B cell (primary cell): ENCODE measurements around the gene HERPUD1. TPM values are rescaled to one million over a fixed set of nuclear protein-coding genes. Genes with fewer than 3 reads are reported as not detected.

Source experiments
- ATAC-seq: fragments of 200-7000 bp; cut with Tn5 transposase; one replicate; pipeline ENCODE4 v1.10.0; 2021; ENCODE audit warnings: low read depth, mild to moderate bottlenecking, moderate number of reproducible peaks, moderate library complexity
- CTCF ChIA-PET: fragments of 350-600 bp; sonication (Branson Sonifier 250); formaldehyde crosslinking; loops from one replicate; lab custom pipeline; 2021; ENCODE audit warnings: antibody characterized with exemption, inconsistent platforms; lab: Charles Lee
- POLR2A ChIA-PET: fragments of 350-600 bp; sonication (Branson Sonifier 250); formaldehyde crosslinking; loops from one replicate; lab custom pipeline; 2021; ENCODE audit warnings: antibody characterized with exemption; lab: Charles Lee
- DNase-seq: peaks from one replicate; pipeline ENCODE4 v3.0.0; 2013
- H2AFZ ChIP-seq: 2 replicates; pipeline ENCODE4 v1.6.1; 2012; ENCODE audit warnings: mild to moderate bottlenecking, low read depth, low read length; ENCODE audit not compliant: insufficient read depth, poor library complexity, severe bottlenecking
- H3K27ac ChIP-seq, 2 donors: 1 replicate in 1 of 2; 2 replicates in 1 of 2; pipeline ENCODE4 v1.5.1; 2012 to 2013; ENCODE audit warnings: low read length in 2 of 2, mild to moderate bottlenecking in 2 of 2, moderate library complexity in 1 of 2
- H3K27me3 ChIP-seq, 4 experiments: fragments of 200-600 bp in 1 of 4; sonication (generic) in 1 of 4; replicated peaks in 1 of 4; 1 replicate in 2 of 4; 2 replicates in 2 of 4; pipeline versions ENCODE4 v1.6.1 to v1.7.0; 2013 to 2016; ENCODE audit warnings: low read length in 3 of 4, mild to moderate bottlenecking in 2 of 4, mixed read lengths in 1 of 4, moderate library complexity in 1 of 4; ENCODE audit not compliant: insufficient read depth in 4 of 4, control insufficient read depth in 3 of 4; ENCODE audit errors: control extremely low read depth in 1 of 4
- H3K36me3 ChIP-seq, 2 experiments: replicated peaks in 1 of 2; 1 replicate in 1 of 2; 2 replicates in 1 of 2; pipeline versions ENCODE4 v1.6.1 to v1.7.1; 2013; ENCODE audit warnings: low read length in 1 of 2; ENCODE audit not compliant: insufficient read depth in 2 of 2, control insufficient read depth in 1 of 2; ENCODE audit errors: control extremely low read depth in 1 of 2, extremely low read depth in 1 of 2
- H3K4me1 ChIP-seq, 2 donors: fragments of 200-600 bp in 1 of 2; sonication (generic) in 1 of 2; 1 replicate in 1 of 2; 2 replicates in 1 of 2; pipeline versions ENCODE4 v1.5.1 to v1.6.1; 2013 to 2017; ENCODE audit warnings: low read length in 2 of 2; ENCODE audit not compliant: control insufficient read depth in 2 of 2, insufficient read depth in 2 of 2
- H3K4me2 ChIP-seq: replicated peaks from 2 replicates; pipeline ENCODE3; 2012; ENCODE audit warnings: mild to moderate bottlenecking, low read depth, low read length; ENCODE audit not compliant: poor library complexity, severe bottlenecking
- H3K4me3 ChIP-seq, 5 experiments: fragments of 200-600 bp in 1 of 5; sonication (generic) in 1 of 5; 1 replicate in 3 of 5; 2 replicates in 2 of 5; pipeline versions ENCODE4 v1.5.1 to v1.7.0; 2011 to 2016; ENCODE audit warnings: low read length in 4 of 5, mild to moderate bottlenecking in 4 of 5, low read depth in 2 of 5, control low read depth in 1 of 5, moderate library complexity in 1 of 5; ENCODE audit not compliant: insufficient read depth in 1 of 5; ENCODE audit errors: control extremely low read depth in 1 of 5, extremely low read depth in 1 of 5
- H3K79me2 ChIP-seq: fragments of 200-600 bp; sonication (generic); one replicate; pipeline ENCODE4 v1.6.0; 2016; ENCODE audit warnings: low read length; ENCODE audit not compliant: control insufficient read depth, insufficient read depth
- H3K9ac ChIP-seq: fragments of 200-600 bp; sonication (generic); 2 replicates; pipeline ENCODE4 v1.6.1; 2017; ENCODE audit warnings: mild to moderate bottlenecking, low read length, moderate library complexity
- H3K9me3 ChIP-seq, 3 donors: one replicate each; pipeline versions ENCODE4 v1.6.1 to v1.7.1; 2013; ENCODE audit warnings: low read length in 2 of 3; ENCODE audit not compliant: control insufficient read depth in 2 of 3, insufficient read depth in 1 of 3; ENCODE audit errors: control extremely low read depth in 1 of 3
- H4K20me1 ChIP-seq: 2 replicates; pipeline ENCODE4 v1.6.0; 2012; ENCODE audit warnings: mild to moderate bottlenecking, low read length; ENCODE audit not compliant: insufficient read depth, control insufficient read depth, poor library complexity, severe bottlenecking
- H3K27ac Mint-ChIP-seq: one replicate; pipeline ENCODE4 v1.8.0; 2021; ENCODE audit warnings: mixed read lengths
- H3K27me3 Mint-ChIP-seq: one replicate; pipeline ENCODE4 v1.8.0; 2021; ENCODE audit warnings: mixed read lengths
- H3K4me1 Mint-ChIP-seq: one replicate; pipeline ENCODE4 v1.8.0; 2021; ENCODE audit warnings: mixed read lengths
- H3K4me3 Mint-ChIP-seq: one replicate; pipeline ENCODE4 v1.8.0; 2021; ENCODE audit warnings: mixed read lengths
- H3K9me3 Mint-ChIP-seq: one replicate; pipeline ENCODE4 v1.8.0; 2022; ENCODE audit warnings: mixed read lengths; ENCODE audit not compliant: insufficient read depth
- EZH2 ChIP-seq: IDR thresholded peaks from 2 replicates; pipeline ENCODE4 v1.6.1; 2012; ENCODE audit warnings: borderline replicate concordance, low read depth, mild to moderate bottlenecking, moderate library complexity, low read length; ENCODE audit not compliant: insufficient read depth, poor library complexity, severe bottlenecking
- WGBS: methylation state at CpG from one replicate; pipeline ENCODE4 v1.1.5; 2013; ENCODE audit warnings: missing lambda C conversion rate; ENCODE audit not compliant: insufficient coverage; 5-methylcytosine and 5-hydroxymethylcytosine counted together
- intact Hi-C: fragments of 100-400 bp; cut with micrococcal nuclease; formaldehyde crosslinking; loops from one replicate; pipeline ENCODE4 v1.10.0; 2022
- polyA plus RNA-seq: library from polyadenylated mRNA; depleted of rRNA; stranded (reverse); fragments of >200 nt; gene quantifications from 2 replicates; pipeline ENCODE4 v1.2.3, GENCODE V29; 2012
- total RNA-seq, 2 donors: library from RNA; stranded (reverse); fragments of 120-200 nt in 1 of 2; gene quantifications; 1 replicate in 1 of 2; 2 replicates in 1 of 2; pipeline versions ENCODE4 v1.2.3 to v1.2.4, GENCODE V29; 2013 to 2022
- TF ChIP-seq, protein P1 (sequence below): fragments of 200-600 bp; IDR thresholded peaks from one replicate; pipeline ENCODE4 v1.8.0; 2022; ENCODE audit warnings: antibody characterized with exemption, mild to moderate bottlenecking

The HERPUD1 gene
- total and polyA plus RNA-seq, 2 donors (not counting 1 experiment from before 2014, with no cell fraction given) = 273 to 1,041 TPM

DNA sequence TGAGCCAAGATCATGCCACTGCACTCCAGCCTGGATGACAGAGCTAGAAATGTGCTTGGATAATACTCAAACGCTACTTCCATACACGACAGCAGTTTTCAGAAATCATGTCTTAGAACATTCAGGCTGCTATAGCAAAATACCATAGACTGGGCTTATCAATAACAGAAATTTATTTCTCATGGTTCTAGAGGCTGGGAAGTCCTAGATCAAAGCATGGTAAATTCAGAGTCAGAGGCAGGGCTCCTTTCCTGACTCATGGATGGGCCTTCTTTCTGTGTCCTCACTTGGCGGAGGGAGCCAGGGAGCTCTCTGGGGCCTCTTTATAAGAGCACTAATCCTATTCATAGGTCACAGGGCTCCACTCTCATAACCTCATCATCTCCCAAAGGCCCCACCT, 24.5 kb upstream of the HERPUD1 start:
- POLR2A ChIA-PET = no interaction called here
- Histone ChIP-seq H3K9me3 (no peaks in the 10 kb centered on the region), H3K4me2 (no peak overlapping the region), H2AFZ (no peak overlapping the region), H3K27ac (no peak overlapping the region), H3K36me3 (no peaks in the 10 kb centered on the region), H3K27me3 (no peaks in the 10 kb centered on the region), H3K4me3 (no peak overlapping the region), H3K4me1 (peaks cover 28 to 29% of the 10 kb centered on the region in 2 donors), H3K79me2 (no peaks in the 10 kb centered on the region), H4K20me1 (no peaks in the 10 kb centered on the region), H3K9ac (no peak overlapping the region)
- H3K4me1 Mint-ChIP-seq = peaks cover 29% of the 10 kb centered on the region
- peak overlapping the region; percentile 34 for H3K27ac Mint-ChIP-seq
- no peaks in the 10 kb centered on the region for H3K27me3 Mint-ChIP-seq
- intact Hi-C loops = no loop called here
- DNase-seq = no peak
- no peak for ATAC-seq
- WGBS = 63% methylated on average over 1 of the region's 3 CpGs
- TF ChIP-seq, protein P1, sequence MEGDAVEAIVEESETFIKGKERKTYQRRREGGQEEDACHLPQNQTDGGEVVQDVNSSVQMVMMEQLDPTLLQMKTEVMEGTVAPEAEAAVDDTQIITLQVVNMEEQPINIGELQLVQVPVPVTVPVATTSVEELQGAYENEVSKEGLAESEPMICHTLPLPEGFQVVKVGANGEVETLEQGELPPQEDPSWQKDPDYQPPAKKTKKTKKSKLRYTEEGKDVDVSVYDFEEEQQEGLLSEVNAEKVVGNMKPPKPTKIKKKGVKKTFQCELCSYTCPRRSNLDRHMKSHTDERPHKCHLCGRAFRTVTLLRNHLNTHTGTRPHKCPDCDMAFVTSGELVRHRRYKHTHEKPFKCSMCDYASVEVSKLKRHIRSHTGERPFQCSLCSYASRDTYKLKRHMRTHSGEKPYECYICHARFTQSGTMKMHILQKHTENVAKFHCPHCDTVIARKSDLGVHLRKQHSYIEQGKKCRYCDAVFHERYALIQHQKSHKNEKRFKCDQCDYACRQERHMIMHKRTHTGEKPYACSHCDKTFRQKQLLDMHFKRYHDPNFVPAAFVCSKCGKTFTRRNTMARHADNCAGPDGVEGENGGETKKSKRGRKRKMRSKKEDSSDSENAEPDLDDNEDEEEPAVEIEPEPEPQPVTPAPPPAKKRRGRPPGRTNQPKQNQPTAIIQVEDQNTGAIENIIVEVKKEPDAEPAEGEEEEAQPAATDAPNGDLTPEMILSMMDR = no peak
- TF ChIP-seq EZH2 = no peak
- H3K9me3 Mint-ChIP-seq = no peaks in the 10 kb centered on the region
- CTCF ChIA-PET = no interaction called here
- no peak overlapping the region for H3K4me3 Mint-ChIP-seq

DNA sequence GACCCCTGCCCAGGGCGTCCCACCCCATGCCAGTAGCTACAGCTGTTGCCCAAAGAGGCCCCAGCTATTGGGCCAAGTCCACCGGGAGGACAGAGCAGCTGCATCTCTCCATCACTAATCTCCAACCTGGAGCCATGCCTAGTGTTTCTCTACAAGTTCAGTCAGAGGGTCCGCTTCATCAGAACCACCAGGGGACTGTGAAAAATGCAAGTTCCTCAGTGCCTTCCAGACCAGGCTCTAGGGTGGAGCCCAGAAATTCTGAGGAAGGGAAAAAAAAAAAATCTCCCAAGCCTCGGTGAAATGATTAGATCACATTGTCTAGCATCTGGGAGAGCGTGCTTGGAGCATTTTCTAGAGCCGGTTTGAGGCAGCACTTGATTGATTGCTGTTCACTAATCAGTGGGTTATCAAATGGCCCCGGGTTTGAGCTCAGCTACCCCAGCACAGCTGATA, 22.4 kb upstream of the HERPUD1 start:
- Mint-ChIP-seq H3K4me1 (peaks cover 50% of the 10 kb centered on the region), H3K27ac (peak overlapping the region; percentile 99), H3K9me3 (no peaks in the 10 kb centered on the region), H3K4me3 (no peak overlapping the region), H3K27me3 (no peaks in the 10 kb centered on the region)
- ChIA-PET POLR2A (interaction anchor here (0.6 to 6.9 kb wide), 8 partner anchors 11 to 87 kb away, joined by 4 to 76 read pairs (median 6); partner anchors contain the start of genes HERPUD1 and NLRC5), CTCF (interaction anchor here (0.9 to 2.8 kb wide), 4 partner anchors 18 to 43 kb away, joined by 3 to 15 read pairs (median 5); partner anchors contain the start of gene HERPUD1)
- H3K79me2 ChIP-seq = no peaks in the 10 kb centered on the region
- no peaks in the 10 kb centered on the region for H3K27me3 ChIP-seq
- H3K4me3 ChIP-seq = no peak overlapping the region
- 100% methylated on average over 5 of the region's 7 CpGs for WGBS
- H3K4me2 ChIP-seq = no peak overlapping the region
- H3K9me3 ChIP-seq = no peaks in the 10 kb centered on the region
- H4K20me1 ChIP-seq = no peaks in the 10 kb centered on the region
- ATAC-seq (no peak), DNase-seq (no peak)
- peak overlapping the region in 1 of 2 donors; percentile 20 for H3K27ac ChIP-seq
- intact Hi-C loops = no loop called here
- TF ChIP-seq, protein P1 = no peak
- no peak for TF ChIP-seq EZH2
- peaks cover 41 to 49% of the 10 kb centered on the region in 2 donors for H3K4me1 ChIP-seq
- no peak overlapping the region for H3K9ac ChIP-seq
- no peaks in the 10 kb centered on the region for H3K36me3 ChIP-seq
- no peak overlapping the region for H2AFZ ChIP-seq
